Testis (tissue), 2 donors: ENCODE results near the gene ZSWIM2.

Experiments
- POLR2A ChIP-seq: fragments of 450-650 bp; IDR thresholded peaks from one replicate; pipeline ENCODE4 v1.6.1; 2017; ENCODE audit warnings: antibody characterized with exemption, mild to moderate bottlenecking, moderate library complexity
- TF ChIP-seq, protein P1 (sequence below), 3 experiments: fragments of 450-650 bp in 2 of 3; fragments of 200-600 bp in 1 of 3; sonication (generic) in 1 of 3; IDR thresholded peaks; one replicate each; pipeline ENCODE4 v1.5.1; 2016 to 2019; ENCODE audit warnings: antibody characterized with exemption in 3 of 3, mild to moderate bottlenecking in 2 of 3, moderate library complexity in 1 of 3

DNA sequence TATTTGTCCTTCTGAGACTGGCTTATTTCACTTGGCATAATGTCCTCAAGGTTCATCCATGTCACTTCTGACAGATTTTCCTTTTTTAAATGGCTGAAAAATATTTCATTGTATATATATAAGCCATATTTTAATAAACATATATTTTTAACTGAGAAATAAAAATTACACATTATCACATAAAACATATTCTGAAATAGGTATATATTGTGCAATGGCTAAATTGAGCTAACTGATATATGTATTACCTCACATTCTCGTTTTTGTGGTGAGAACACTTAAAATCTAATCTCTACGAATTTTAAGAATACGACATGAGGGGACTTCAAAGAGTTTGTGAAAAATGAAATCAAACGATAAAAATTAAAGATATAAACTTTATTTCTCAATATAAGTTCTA, 25.7 kb upstream of the ZSWIM2 start:
- TF ChIP-seq, protein P1, sequence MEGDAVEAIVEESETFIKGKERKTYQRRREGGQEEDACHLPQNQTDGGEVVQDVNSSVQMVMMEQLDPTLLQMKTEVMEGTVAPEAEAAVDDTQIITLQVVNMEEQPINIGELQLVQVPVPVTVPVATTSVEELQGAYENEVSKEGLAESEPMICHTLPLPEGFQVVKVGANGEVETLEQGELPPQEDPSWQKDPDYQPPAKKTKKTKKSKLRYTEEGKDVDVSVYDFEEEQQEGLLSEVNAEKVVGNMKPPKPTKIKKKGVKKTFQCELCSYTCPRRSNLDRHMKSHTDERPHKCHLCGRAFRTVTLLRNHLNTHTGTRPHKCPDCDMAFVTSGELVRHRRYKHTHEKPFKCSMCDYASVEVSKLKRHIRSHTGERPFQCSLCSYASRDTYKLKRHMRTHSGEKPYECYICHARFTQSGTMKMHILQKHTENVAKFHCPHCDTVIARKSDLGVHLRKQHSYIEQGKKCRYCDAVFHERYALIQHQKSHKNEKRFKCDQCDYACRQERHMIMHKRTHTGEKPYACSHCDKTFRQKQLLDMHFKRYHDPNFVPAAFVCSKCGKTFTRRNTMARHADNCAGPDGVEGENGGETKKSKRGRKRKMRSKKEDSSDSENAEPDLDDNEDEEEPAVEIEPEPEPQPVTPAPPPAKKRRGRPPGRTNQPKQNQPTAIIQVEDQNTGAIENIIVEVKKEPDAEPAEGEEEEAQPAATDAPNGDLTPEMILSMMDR (IDR thresholded peaks at IDR 0.05): no peak
- TF ChIP-seq POLR2A: no peak
